ENCODE results near the gene CAV1.
A peak's percentile ranks its signal among the peaks of the same experiment; 100 is the strongest.

The CAV1 gene

GRCh38 chr7:116503835-116504234, 21.0 kb upstream of the CAV1 start:
- no peak for DNase-seq (ENCODE audit: low read depth in 2 of 2)

- DNase-seq (ENCODE audit: low read depth in 2 of 2), result no peak
These were observed 19.6 kb upstream of the CAV1 start for GRCh38 chr7:116505278-116505677.

- DNase-seq (ENCODE audit: low read depth in 2 of 2), result no peak
These were observed 19.0 kb upstream of the CAV1 start for GRCh38 chr7:116505823-116506222.

DNA sequence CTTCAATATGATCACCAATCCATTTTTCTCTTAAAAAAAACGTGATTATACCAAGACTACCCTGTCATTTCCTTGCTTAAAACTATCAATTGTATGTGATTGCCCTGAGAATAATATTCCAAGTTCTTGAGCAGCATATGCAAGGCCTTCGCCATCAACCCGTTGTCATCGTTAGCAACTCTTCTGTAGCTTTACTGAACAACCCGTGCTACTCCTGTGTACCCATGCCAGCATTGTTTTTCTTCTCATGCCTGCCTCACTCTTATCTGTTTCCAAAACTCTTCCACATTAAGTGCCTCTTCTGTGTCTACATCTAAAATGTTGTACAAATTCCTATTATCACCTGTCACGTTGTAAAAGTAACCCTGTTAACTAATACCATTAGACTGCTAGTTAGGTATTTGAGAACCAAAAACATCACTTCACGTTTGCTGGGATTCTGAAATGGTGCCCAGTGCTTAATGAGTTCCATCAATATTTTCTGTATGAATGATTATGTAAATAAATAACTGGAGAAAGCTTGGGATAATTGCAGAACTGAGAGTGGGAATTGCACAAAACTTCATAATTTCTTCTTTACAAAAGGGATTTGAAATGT, 14.8 kb upstream of the CAV1 start:
- no peak for DNase-seq (ENCODE audit: low read depth in 2 of 2)

DNA sequence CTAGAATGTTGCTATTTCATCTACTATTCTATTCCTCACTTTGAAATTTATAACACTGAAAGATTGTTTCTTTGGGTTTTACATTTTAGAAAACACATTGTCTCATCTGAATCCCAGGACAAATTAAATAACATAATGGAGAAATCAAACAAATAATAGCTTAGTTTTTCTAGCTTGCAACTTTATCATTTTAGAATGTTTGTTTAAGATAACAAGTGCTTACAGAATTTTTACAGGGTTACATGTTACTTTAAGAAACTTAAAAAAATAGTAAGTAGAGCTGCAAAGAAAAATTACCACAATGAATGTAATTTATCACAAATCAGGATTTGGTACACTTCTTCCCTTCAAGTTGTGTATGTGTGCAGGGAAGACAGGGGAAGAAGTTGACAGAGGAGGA, 14.0 kb upstream of the CAV1 start:
- no peak for DNase-seq (ENCODE audit: low read depth in 2 of 2)

DNA sequence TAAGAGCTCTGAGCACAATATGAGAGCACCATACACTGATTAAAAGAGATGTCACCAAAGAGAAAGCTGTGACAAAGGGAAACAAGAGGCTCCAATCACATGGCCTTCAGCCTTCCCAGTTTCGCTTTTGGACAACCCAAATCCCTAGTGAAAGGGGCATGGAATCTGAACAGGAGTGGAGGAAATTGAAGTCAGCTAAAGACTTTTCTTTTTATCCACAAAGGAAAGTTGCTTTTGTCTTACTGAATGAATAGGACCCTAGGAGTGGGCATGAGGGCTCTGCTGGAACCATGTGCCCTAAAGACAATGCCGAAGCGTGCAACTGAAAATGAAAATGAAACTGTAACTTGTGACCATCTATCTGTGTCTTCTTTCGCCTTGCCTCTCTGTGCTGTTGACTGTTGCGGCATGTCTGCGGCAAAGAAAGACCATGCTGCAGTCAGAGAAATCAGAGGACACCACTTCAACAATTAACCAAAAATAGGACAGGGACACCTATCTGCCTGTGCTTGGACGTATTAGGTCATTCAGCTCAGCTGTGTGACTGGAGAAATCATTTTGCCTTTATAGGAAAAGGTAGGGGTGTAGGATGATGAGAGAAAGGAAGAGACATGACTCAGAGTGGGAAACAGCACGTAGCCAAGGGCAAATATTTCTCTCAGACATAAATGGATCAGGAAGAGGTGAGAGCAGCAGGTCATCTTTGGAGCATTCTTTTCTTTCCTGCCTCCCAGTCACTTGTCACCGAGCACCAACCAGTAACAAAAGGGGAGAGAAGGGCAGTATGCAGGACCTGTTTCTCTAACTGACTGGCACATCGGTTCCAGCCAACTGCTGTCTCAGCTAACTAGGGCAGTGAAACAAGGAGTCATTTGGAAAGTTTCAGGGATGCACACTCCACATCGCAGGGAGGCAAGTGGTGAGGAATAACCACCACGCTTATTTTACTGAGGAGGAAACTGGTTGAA, 13.0 kb upstream of the CAV1 start:
- no peak for DNase-seq (ENCODE audit: low read depth in 2 of 2)

DNA sequence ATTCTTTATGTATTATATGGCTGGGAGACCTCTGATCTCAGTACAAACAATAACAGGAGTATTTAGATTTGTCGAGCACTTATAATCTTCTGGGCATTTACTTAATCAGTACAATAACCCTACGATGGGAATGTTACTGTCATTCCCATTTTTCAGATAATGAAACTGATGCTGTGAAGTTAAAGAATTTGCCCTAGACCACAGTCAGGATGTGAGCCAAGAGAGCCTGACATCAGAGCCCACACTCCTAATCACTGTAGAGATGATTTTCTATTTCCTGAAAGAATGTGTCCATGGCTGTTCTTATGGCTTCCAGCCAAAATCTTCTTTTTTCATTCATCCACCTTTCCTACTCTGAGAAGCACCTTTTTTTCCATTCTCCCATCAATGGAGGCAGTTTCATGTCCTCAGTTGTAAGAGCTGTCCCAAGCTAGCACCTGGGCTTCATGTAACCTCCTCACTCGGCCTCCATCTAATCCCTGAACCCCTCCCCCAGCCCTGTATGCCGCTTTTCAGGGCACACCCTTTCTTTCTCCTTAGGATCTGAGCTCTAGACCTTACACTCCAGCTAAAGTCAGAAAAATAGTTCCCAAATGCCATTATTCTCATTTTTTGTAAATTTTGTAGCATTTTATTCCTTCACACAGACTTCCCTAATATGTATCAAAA, 12.2 kb upstream of the CAV1 start:
- DNase-seq (ENCODE audit: low read depth in 2 of 2), result no peak

DNA sequence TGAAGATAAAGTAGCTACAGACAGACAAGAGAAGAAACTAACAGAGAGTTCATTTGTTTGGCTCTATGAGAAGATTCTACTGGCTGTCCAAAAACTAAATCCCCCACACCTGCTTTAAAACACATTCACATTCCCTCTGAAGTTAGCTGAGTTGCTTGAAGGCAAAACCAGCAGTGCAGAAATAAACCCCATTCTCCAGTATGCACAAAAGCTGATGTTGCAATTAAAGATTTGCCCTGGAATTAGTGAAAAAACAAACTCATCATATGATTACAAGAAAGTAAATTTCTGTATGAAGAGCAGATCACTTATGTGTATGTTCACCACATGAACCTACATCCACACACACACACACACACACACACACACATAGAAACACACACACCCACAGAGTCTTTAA, 9.3 kb upstream of the CAV1 start:
- no peak for DNase-seq (ENCODE audit: low read depth in 2 of 2)

GRCh38 chr7:116516324-116516723, 8.5 kb upstream of the CAV1 start:
- no peak for DNase-seq (ENCODE audit: low read depth in 2 of 2)

GRCh38 chr7:116517626-116518025, 7.2 kb upstream of the CAV1 start:
- no peak for DNase-seq (ENCODE audit: low read depth in 2 of 2)

DNA sequence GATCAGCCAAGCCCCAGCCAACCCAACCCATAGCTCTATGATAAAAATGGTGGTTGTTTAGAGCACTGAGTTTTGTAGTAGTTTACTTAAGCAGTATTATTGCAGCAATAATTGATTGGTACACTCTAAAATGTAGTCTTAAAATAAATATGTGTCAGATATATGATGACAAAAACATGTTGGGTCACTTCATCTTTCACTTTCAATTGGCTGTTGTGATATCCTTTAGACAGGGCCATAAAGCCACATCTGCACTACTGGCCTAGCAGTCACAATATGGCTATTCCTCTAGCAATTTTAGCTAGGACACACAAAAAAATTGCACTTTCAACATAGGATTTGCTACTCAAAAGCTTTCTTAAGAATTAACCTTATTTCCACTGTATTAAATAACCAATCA, 5.9 kb upstream of the CAV1 start:
- no peak for DNase-seq (ENCODE audit: low read depth in 2 of 2)

- DNase-seq (ENCODE audit: low read depth in 2 of 2), result no peak
These were observed 3.7 kb upstream of the CAV1 start for GRCh38 chr7:116521046-116521664.

DNA sequence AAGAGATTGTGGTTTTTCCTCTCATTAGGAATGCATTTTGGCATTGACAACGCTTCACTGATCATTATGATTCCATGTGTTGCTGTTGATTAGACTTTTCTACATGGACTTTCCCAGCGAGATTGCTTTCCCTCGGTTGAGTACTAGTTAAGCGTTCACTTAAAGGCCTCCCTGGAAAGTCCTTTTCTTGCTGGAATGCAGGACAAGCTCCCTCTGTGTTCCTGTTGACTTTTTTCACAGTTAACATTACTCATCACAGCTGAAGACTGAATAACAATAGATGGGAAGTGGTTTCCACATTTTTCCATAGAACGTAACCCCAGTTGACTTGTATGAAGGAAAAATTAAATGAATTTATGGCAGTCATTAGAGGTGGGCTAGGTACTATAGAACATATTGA, 2.6 kb upstream of the CAV1 start:
- no peak for DNase-seq (ENCODE audit: low read depth in 2 of 2)

DNA sequence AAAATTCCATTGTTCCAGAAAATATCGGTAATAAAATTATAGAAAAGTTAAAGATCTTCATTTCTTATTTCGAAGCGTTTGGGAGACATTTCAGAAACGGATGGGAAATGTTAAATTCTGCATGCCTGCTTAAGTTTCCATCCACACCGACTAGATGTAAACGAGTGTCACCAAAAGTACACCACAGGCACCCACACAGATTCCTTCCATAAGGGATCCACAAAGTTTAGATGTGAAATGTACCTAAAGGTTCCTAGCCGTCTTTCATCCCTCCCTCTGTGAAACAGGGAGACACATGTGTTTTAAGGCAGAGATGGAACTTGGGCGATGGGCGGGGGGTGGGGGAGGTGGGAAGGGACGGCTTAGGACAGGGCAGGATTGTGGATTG, 621 bp upstream of the CAV1 start:
- no peak for DNase-seq (ENCODE audit: low read depth in 2 of 2)

- DNase-seq (ENCODE audit: low read depth in 2 of 2), result no peak
These were observed 569 bp downstream of the CAV1 start for GRCh38 chr7:116525298-116525912.

DNA sequence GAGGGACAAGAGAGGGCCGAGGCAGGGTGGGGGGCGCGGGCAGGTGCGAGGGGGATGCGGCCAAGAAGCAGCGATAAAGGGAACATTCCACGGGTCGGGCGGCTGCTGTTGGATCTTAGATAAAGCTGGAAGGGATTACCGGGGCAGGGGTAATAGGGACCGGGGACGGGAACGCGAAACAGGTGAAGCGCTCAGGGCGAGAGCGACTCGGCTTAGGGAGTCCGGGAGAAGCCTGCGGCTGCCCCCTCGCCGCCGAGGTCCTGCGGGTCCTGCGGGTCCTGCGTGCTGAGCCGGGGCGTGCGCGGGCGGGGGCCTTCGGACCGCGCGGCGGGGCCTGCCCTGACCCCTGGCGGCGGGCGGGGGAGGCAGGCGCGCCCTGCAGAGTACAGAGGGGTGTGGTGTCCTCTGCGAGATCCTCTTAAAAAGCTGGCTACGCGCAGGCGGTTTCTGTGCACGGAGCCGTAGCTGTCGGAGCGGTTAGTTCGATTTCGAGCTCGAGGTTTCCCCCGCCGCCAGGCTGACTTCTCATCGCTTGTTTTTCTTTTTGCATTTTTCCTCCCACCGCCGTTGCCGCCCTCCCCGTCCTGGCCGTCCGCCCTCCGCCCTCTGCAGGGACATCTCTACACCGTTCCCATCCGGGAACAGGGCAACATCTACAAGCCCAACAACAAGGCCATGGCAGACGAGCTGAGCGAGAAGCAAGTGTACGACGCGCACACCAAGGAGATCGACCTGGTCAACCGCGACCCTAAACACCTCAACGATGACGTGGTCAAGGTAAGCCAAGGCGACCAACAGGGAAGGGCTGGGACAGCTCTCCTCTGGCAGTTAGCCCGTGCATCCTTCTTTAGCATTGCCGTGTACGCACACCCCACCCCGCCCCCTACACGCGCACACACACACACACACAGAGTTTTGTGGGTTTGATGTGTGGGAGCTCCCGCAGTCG, 1.4 kb downstream of the CAV1 start:
- DNase-seq (ENCODE audit: low read depth in 2 of 2), result peak in 1 of 2 donors; percentile 24

DNA sequence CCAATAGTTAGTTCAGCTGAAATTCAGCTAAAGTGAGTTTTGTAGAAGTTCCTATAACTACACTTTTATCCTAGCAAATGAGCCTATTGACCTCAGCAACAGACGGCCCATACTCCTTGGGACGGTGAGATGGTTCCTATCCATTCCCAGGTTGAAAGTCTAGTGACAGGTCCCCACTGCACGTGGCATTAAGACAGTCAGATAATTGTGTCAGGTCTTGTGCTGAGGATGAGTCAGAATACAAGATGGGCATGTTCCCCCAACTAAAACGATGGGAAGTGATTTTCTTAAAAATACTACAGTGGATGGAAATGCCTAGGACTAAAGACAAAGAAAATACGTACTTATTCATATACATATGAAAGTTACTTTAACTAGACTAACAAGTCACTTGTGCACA, 2.1 kb downstream of the CAV1 start:
- DNase-seq (ENCODE audit: low read depth in 2 of 2), result no peak

GRCh38 chr7:116527521-116527920, 2.7 kb downstream of the CAV1 start:
- no peak for DNase-seq (ENCODE audit: low read depth in 2 of 2)

GRCh38 chr7:116528008-116528789, 3.4 kb downstream of the CAV1 start:
- no peak for DNase-seq (ENCODE audit: low read depth in 2 of 2)

DNA sequence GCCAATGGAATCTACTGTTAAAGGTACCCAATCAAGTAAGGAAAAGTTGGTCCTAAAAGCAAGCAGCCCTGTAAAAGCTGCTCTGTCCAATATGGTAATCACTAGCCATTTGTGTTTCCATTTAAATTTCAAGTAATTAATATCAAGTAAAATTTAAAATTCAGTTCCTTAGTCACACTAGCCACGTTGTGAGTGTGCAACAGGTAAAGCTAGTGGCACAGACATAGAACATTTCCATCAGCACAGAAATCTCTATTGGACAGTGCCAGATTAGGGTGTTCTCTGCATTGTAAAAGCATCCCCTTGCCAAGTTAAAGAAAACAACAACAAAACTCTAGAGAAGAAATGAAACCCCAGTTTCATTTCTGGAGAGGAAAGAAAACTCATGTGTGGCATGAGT, 4.4 kb downstream of the CAV1 start:
- no peak for DNase-seq (ENCODE audit: low read depth in 2 of 2)
